Globus pallidus (tissue), 1 donor: ENCODE results near the gene COL6A2.
"Not testable (repeated sequence)": the region's sequence is repeated elsewhere in the genome, so short reads cannot be mapped to it uniquely, and the experiment has no call there.

ENCODE experiments used
- DNase-seq: peaks from one replicate; pipeline ENCODE4 v3.0.0-alpha.2; 2015; ENCODE audit warnings: low spot score

The COL6A2 gene

DNA sequence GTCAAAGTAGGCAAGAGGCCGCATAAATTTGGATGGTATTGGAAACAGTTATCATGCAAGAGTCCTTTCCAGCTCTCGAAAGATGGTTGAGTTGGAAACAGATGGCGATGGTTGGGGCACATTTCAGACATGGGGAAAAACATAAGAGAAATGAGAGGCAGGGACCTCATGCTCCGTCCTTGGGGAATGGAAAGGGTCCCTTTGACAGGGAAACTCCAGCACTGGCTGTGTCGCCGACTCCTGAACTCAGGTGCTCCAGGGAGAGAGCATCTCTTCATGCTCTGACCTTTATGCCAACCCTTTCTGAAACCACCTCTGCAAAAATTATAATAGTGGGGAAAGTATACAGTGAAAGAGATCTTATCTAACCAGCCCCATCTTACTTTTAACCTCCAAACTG, 36.8 kb upstream of the COL6A2 start:
- DNase-seq = no peak

DNA sequence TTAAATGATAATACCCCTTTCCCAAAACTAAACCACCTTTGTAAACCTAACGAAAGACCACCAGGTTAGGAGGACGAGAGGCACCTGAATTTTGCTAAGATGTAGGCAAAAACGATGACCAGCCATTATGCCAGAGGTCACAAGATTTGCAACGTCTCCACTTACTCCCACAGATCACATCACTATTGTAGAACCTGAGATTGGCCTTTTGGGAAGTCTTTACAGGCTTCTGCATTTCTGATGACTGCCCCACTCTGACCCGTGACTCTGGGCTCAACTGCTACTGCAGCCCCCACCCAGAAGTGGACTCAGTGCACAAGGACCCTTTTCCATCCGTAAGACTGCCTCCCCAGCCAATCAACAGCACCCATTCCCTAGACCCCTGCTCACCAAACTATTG, 36.4 kb upstream of the COL6A2 start:
- DNase-seq = no peak

DNA sequence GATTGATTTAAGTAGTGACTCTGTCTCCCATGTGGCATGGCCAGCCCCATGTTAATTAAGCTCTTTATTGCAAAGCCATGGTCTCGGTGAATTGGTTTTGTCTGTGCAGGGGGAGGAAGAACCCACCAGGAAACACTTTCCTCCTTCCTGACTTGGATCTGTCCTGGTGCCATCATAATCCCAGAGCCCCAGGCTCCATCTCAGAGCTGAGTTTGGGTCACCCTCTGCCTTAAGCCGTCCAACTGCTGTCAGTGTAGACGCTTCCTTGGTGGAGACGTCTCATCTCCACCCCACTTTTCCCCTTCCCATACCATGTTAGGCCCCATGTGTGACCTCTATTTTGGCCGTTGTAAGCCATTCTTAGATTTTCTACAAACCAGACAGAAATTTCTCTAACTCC, 36.0 kb upstream of the COL6A2 start:
- DNase-seq = no peak

DNA sequence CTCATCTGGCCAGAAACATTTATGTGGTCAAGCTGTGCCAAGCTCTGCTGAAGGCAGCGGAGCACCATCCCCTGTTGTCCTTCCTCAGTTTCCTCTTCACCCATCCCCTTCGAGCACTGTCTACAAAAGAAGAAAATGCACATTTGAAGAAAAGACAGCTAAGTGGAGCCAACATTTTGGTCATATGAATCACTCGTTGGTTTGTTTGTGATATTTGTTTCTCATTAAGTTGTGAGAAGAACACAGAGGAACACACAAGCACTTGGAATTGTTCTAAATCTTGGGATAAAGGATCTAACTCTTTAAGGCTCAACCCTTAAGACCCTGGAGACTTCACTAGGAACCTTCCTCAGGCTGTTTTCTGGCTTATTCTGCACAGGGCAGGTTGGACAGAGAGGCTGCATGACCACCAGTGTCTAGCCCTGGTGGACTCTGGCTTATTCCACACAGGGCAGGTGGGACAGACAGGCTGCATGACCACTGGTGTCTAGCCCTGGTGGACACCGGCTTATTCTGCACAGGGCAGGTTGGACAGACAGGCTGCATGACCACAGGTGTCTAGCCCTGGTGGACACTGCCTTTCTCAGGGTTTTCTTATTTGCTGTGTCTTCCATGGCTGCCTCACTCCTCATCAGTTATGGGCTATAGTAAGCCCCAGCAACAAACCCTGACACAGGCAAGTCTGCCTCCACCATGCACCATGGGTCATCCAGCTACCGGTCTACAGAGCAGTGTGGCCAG, 35.3 kb upstream of the COL6A2 start:
- DNase-seq = no peak

DNA sequence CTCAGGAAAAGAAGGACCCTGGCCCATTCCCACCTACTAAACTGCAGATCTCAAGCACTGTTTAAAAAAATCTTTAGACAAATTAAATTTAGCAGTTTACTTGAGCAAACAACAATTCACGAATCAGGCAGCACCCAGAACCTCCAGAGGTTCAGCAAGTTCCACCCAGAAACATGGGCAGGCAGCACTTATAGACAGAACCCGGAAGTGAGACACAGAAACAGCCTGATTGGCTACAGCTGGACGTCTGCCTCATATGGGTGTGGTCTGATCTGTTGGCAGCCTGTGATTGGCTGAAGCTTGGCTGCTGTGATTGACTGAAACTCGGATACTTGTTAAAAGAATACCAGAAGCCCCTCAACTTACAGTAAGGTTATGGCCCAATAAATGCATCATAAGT, 34.7 kb upstream of the COL6A2 start:
- no peak for DNase-seq

DNA sequence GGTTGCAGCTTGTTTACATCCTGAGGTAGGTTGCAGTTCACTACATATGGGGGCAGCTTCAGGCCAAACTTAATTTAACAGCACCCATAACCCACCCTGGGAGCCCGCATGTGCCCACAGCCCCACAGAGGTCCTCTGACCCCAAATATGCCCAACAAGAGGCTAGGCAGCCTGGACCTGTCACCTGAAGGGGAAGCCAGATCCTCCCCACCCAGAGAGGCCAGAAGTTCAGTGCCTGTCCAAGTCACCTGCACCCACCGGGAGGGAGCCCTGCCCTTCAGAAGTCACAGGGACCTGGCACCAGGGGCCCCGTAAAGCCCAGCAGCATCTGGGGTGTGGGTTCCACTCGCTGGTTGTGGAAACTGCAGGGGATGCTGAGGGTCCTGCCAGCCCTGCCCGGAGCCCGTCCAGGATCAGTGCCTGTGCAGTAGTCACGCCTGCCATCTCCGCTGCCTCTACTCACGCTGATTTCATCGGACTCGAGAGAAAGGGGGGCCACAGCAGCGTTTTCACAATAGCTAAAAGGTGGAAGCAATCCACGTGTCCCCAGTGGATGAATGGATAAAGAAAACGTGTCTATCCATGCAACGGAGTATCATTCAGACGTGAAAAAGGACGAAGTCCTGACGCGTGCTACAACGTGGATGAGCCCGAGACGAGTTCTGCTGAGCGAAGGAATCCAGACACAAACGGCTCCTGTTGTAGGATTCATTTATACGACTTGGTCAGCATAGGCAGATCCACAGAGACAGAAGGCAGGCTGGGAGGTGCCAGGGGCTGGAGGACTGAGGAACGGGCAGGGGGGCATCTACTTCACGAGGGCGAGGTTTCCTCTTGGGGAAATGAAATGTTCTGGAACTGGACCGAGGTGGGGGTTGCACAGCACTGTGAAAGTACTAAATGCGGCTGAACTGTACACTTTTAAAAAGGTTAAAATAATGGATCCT, 33.9 kb upstream of the COL6A2 start:
- no peak for DNase-seq

DNA sequence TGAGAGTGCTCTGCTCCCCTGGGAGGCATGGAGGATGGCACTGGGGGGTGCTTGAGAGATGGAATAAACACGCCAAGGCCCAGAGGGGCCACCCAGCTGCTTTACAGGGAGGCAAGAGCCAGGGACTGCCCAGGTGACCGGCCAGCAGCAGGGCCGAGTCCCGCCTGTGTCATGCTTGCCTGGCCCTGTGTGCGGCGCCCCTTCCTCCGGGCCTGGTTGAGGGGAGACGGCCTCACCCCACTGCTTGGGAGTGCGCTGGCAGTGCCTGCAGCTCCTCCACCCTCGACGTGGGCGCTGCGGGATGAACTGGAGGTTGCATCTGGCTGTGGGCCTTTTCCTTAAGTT, 33.1 kb upstream of the COL6A2 start:
- DNase-seq = no peak

DNA sequence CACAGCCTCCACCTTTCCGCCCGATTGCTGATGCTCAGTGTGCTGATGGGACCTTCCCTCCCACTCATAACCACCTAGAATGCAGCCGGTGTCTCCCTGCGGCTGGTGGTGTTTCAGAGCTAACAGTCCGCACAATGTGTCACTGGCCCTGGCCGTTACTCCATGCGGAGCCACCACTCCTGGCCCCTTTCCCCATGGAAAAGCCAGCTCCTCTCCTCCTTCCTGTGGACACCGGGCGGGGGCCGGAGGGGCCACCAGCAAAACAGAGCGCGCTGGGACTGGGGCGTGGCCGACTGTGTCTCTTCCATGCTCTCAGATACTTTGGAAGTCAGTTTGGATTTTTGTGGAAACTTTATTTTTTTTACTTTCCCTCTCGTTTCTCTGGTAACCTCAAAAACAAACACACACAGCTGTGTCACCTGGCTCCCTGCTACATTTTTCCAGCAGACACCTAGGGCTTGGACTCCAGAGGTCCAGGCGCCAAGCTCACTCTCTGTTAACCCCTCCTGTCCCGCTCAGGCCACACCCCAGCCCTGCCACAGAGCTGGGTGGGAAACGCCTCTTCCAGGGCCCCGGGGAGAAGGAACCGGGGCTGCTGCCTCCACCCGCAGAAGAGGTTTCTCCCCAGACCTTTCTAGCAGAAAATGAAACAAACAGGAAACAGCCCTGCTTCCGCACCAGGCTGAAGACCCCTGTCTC, 32.5 kb upstream of the COL6A2 start:
- DNase-seq = no peak

DNA sequence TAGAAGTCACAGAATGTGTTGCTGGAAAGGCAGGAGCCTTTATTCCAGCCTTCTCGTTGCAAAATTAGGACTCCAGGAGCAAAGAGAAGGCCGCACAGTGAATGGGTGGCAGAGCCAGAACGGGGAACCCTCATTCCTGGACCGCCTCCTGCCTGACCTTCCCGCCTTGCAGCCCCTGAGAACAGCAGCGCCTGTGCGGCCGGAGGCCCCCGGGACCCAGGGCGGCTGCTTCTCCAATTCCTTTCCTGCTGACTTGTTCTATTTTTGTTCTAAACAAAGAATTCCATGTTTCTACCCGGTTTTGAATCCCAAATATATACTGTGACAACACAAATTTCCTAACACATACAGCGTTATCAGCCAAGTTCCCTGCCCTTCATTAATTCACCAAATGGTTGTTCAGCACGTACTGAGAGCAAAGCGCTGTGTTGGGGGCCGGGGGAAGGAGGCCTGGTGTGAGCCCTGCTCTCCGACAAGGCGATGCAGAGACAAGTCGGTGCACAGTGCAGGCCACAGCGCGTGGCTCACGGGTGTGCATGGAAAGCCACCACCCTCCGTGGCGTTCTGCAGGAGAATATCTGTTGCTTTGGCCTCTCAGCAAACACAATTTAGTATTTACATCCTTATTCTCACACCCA, 31.9 kb upstream of the COL6A2 start:
- DNase-seq = no peak

DNA sequence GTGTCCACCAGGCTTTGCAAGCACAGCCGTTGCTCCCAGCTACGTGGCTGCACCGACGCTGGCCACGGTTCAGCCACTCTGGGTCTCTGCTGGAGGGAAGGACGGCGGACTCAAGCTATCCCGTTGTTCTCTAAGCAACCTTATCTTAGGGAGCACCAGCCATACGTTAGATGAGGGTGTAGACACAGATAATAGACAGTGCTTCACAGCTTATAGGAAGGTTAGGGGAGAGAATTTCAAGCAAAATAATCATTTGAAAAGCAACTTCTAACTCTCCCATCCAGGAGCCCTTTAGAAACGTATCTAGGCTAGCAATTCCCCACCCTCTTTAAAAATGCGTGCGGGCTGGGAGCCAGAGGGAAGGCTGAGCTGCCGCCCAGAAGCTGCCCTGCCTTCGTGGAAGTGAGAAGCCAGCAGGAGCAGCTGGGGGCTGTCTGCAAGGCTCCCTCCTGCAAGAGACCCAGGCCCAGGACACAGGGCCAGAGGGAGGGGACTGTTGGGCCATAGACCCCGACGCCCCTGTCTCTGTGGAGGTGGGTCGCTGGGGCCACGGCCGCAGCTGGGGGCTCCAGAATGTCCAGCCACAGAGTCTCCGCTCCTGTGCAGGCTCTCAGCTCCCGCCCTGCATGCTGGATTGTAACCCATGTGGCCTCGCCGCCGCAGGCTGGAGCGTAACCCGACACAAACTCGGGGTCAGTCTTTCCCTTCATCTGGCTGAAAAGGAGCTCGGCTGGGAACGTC, 31.2 kb upstream of the COL6A2 start:
- DNase-seq = no peak

DNA sequence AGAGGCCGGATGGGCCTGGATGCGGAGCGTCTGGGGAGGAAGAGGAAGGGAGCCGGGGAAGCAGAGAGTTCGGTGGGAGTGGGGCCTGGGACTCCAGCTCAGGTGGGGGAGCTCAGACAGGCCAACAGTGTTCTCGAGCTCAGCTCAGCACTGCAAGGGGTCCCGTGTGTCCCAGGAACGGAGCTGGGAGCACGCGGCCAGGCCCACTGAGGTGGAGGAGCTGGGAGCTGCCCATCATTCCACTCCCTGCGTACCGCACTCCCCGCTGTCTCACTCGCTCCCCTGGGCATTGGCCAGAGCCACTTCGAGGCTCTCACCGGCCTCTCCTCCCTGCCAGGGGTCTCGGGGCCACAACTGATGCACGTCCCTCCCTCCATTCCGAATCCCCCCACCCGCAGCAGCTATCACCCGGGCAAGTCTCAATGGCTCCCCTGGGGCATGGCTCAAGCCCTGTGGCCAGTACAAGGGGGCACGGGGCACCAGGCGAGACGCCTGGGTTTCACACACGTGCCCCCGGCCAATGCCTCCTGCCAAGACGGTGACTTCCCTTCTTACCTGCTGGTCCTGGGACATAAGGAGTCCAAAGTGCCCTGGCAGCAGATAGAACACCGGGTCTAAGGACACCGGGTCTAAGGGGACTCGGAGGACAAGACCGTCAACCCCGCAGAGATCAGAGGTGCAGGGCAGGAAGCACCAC, 30.3 kb upstream of the COL6A2 start:
- DNase-seq = no peak

DNA sequence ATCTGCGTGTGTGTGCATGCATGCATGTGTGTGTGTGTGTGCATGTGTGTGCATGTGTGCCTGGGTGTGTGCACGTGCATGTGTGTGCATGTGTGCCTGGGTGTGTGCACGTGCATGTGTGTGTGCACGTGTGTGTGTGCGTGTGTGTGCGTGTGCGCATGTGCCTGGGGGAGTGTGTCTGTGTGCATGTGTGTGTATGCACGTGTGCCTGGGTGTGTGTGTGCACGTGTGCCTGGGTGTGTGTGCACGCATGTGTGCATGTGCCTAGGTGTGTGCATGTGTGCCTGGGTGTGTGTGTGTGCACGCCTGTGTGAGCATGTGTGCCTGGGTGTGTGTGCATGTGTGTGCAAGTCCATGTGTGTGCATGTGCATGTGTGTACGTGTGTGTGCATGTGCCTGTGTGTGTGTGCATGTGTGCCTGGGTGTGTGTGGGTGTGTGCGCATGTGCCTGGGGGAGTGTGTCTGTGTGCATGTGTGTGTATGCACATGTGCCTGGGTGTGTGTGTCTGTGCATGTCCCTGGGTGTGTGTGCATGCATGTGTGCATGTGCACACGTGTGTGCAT, 29.3 kb upstream of the COL6A2 start:
- no peak for DNase-seq

DNA sequence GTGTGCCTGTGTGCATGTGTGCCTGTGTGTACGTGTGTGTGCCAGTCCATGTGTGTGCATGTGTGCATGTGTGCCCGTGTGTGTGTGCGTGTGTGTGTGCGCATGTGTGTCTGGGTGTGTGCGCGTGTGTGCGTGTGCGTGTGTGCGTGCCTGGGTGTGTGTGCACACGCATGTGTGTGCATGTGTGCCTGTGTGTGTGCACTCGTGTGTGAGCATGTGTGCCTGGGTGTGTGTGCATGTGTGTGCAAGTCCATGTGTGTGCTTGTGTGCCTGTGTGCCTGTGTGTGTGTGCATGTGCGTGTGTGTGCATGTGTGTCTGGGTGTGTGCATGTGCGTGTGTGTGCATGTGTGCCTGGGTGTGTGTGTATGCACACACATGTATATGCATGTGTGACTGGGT, 28.7 kb upstream of the COL6A2 start:
- no peak for DNase-seq

DNA sequence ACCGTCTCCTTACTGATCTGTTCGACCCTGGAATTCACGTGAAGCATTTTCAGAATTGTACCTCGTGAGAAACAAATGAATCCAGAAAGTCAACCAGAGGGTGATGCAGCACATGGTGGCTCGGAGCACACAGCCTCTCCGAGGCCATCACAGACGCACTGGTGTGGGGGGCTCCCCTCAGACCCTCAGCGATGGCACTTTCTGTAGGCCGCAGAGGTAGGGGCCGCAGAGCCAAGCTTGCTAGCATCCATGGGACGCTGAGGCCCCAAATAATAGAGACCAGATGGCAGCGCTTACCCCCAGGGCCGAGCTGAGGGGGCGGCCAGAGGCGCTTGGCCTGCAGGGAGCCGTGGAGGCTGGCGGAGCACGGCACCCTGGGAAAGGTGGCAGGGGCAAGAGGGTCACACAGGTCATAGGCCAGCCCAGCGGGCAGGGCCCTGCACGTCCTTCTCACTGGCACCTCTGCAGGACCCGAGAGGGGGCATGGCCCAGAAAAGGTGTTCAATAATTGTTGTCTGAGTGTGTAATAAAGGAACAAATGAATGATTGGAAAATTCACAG, 28.1 kb upstream of the COL6A2 start:
- DNase-seq = no peak

DNA sequence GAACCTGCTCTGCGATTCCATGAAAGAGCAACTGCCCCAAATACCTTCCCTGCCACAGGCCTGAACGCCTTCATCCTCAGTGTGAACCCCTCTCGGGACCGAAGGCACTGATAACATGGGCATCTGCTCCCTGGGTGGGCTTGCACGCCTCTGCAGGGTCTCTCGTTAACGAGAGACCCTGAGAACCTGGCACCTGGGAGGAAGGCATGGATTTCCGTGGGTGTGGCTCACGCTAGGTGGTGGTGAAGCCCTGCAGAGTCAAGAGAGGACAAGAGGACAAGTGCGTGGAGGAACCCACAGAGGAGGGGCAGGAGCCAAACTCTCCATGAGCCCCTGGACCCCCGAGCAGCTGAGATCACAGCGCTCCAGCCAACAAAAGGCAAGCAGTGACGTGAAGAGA, 26.8 kb upstream of the COL6A2 start:
- DNase-seq = no peak

DNA sequence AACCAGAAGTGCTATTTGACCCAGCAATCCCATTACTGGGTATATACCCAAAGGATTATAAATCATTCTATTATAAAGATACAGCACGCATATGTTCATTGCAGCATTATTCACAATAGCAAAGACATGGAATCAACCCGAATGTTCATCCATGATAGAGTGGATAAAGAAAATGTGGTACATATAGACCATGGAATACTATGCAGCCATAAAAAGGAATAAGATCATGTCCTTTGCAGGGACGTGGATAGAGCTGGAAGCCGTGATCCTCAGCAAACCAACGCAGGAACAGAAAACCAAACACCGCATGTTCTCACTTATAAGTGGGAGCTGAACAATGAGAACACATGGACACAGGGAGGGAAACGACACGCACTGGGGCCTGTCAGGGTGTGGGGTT, 21.2 kb upstream of the COL6A2 start:
- not testable (repeated sequence) for DNase-seq

DNA sequence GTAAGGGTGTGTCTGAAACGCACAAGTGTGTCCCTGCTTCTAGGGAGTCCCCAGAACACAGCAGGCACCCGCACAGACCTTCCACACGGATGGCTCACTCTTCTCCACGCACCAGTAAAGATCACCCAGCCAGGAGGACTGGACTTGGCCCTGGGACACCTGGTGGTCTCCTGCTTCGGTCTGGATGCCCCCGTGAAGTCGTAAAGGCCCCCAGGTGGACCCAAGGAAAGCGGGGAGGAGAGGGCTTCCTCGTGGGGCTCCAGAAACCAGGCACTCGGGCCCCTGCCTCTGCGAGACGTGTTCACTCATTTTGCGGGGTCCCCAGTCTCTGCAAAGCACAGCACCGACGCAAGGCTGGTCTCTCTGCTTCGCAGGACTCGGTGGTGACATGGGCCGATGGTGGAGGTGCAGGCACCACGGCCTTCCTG, 20.2 kb upstream of the COL6A2 start:
- no peak for DNase-seq

DNA sequence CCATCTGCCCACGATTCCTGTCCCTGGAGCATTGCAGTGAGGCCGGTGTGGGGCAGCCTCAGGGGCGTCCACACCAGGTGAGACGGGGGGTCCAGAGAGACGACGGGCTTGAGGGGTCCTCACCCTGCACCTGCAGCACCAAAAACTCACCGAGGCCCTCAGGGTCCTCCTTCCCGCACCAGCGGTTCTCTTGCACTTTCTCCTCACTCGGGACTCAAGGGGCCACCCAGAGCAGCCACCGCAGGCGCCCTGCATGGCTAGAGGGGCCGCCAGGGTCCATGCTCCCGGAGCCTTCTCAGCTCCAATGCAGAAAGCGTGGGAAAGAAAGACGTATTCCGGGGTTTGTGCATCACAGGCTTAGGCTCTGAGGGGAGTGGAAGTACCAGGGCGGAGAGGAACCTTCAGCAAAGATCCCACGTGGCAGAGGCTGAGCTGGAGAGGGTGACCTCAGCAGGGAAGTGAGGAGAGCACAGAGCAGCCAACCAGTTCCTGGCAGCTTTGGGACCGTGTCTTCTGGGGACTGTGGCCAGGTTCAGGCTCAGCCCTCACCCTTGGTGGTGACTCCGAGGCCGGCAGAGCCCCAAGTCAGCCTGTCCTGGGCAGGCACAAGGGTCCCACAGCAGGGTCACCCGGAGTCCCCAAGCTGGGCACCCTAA, 19.5 kb upstream of the COL6A2 start:
- DNase-seq = no peak

DNA sequence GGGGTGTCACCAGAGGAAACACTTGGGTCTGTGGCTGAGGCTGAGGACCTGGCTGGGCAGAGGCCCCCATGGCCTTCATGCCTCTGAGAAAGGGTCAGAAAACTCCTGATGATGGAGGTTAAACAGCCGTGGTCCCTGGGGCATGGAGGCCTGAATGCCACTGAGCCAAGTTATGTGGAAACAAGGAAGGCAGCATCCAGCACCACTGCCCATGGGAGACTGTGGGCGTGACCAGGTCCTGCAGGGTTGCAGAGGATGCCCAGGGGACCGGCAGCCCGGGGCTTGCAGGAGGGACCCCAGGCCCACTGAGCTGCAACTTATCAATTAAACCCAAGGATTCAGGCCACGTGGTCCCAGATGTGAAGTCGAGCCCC, 18.9 kb upstream of the COL6A2 start:
- DNase-seq = no peak
